CD4-positive, alpha-beta T cell (primary cell): ENCODE data around the gene MYADM. TPM values are rescaled to one million over a fixed set of nuclear protein-coding genes. Genes with fewer than 3 reads are reported as not detected.
A peak's percentile ranks its signal among the peaks of the same experiment; 100 is the strongest.
"Not testable (repeated sequence)": the region's sequence is repeated elsewhere in the genome, so short reads cannot be mapped to it uniquely, and the experiment has no call there.

Experiments used
- ATAC-seq: fragments of 200-7000 bp; cut with Tn5 transposase; one replicate; pipeline ENCODE4 v1.10.0; 2022; ENCODE audit warnings: mild to moderate bottlenecking; ENCODE audit not compliant: poor library complexity
- CTCF ChIA-PET: fragments of 350-600 bp; sonication (Branson Sonifier 250); formaldehyde crosslinking; loops from one replicate; lab custom pipeline; 2021; ENCODE audit warnings: antibody characterized with exemption, inconsistent platforms; lab: Charles Lee
- POLR2A ChIA-PET: fragments of 350-600 bp; sonication (Branson Sonifier 250); formaldehyde crosslinking; loops from one replicate; lab custom pipeline; 2021; ENCODE audit warnings: antibody characterized with exemption, inconsistent platforms; lab: Charles Lee
- DNase-seq, 14 experiments: peaks; one replicate each; pipeline ENCODE4 v3.0.0-alpha.2; 2013 to 2020; ENCODE audit warnings: mixed read lengths in 2 of 14
- H3K27ac ChIP-seq, 2 donors: one replicate each; pipeline versions ENCODE4 v1.5.1 to v1.7.0; 2013; ENCODE audit warnings: low read length in 2 of 2, low read depth in 1 of 2, mild to moderate bottlenecking in 1 of 2
- H3K27me3 ChIP-seq, 2 experiments: 1 replicate in 1 of 2; 2 replicates in 1 of 2; pipeline versions ENCODE4 v1.6.1 to v1.7.0; 2013; ENCODE audit warnings: low read length in 2 of 2, control low read depth in 1 of 2, mild to moderate bottlenecking in 1 of 2, moderate library complexity in 1 of 2; ENCODE audit not compliant: insufficient read depth in 2 of 2, control insufficient read depth in 1 of 2
- H3K36me3 ChIP-seq: one replicate; pipeline ENCODE4 v1.6.1; 2013; ENCODE audit warnings: low read length, control low read depth; ENCODE audit not compliant: insufficient read depth
- H3K4me1 ChIP-seq: one replicate; pipeline ENCODE4 v1.6.1; 2013; ENCODE audit warnings: low read length, control low read depth; ENCODE audit not compliant: insufficient read depth
- H3K4me3 ChIP-seq: one replicate; pipeline ENCODE4 v1.5.1; 2013; ENCODE audit warnings: mild to moderate bottlenecking, low read length, moderate library complexity
- H3K9me3 ChIP-seq, 2 experiments: 1 replicate in 1 of 2; 2 replicates in 1 of 2; pipeline versions ENCODE4 v1.6.1 to v1.7.0; 2013; ENCODE audit warnings: low read length in 2 of 2, mild to moderate bottlenecking in 2 of 2, control low read depth in 1 of 2, moderate library complexity in 1 of 2; ENCODE audit not compliant: control insufficient read depth in 1 of 2, insufficient read depth in 1 of 2
- H3K27ac Mint-ChIP-seq: one replicate; pipeline ENCODE4 v1.8.0; 2020; ENCODE audit warnings: mixed read lengths
- H3K27me3 Mint-ChIP-seq: one replicate; pipeline ENCODE4 v1.8.0; 2021; ENCODE audit warnings: mixed read lengths
- H3K36me3 Mint-ChIP-seq: one replicate; pipeline ENCODE4 v1.8.0; 2021; ENCODE audit warnings: low read depth, mixed read lengths
- H3K4me1 Mint-ChIP-seq: one replicate; pipeline ENCODE4 v1.8.0; 2021; ENCODE audit warnings: low read depth, mixed read lengths
- H3K4me3 Mint-ChIP-seq: one replicate; pipeline ENCODE4 v1.8.0; 2020; ENCODE audit warnings: mild to moderate bottlenecking, mixed read lengths
- H3K9me3 Mint-ChIP-seq: one replicate; pipeline ENCODE4 v1.8.0; 2020; ENCODE audit warnings: mixed read lengths
- intact Hi-C, 2 experiments: fragments of 100-400 bp; cut with DNase I in 1 of 2; cut with micrococcal nuclease in 1 of 2; formaldehyde crosslinking; loops; one replicate each; pipeline versions ENCODE4 v1.15.1 to v1.9.0; 2023 to 2025; cut with DNase I, micrococcal nuclease
- total RNA-seq, 174 experiments: library from RNA in 2 of 174; stranded (reverse) in 2 of 174; gene quantifications; one replicate each; pipeline ENCODE4 v1.2.3 and lab custom pipeline; 2021 to 2026
- TF ChIP-seq, protein P1 (sequence below): fragments of 200-600 bp; IDR thresholded peaks from one replicate; pipeline ENCODE4 v1.8.0; 2022; ENCODE audit warnings: antibody characterized with exemption, mild to moderate bottlenecking

The MYADM gene
- total RNA-seq, 2 experiments from 2014 or later: 444 to 448 TPM

GRCh38 chr19:53828531-53828930, 39.2 kb upstream of the MYADM start:
- H3K4me3 ChIP-seq: no peak overlapping the region
- Mint-ChIP-seq H3K9me3 (no peaks in the 10 kb centered on the region), H3K27ac (no peak overlapping the region), H3K4me1 (no peaks in the 10 kb centered on the region), H3K36me3 (no peaks in the 10 kb centered on the region), H3K27me3 (peaks cover 61% of the 10 kb centered on the region), H3K4me3 (no peak overlapping the region)
- POLR2A ChIA-PET: no interaction called here
- CTCF ChIA-PET: no interaction called here
- peaks cover 0 to 4% of the 10 kb centered on the region in 2 experiments for H3K9me3 ChIP-seq
- H3K36me3 ChIP-seq: no peaks in the 10 kb centered on the region
- no peak for DNase-seq
- peaks cover 7 to 9% of the 10 kb centered on the region in 2 experiments for H3K27me3 ChIP-seq
- intact Hi-C loops: no loop called here
- ATAC-seq: no peak
- no peaks in the 10 kb centered on the region for H3K4me1 ChIP-seq
- TF ChIP-seq, protein P1, sequence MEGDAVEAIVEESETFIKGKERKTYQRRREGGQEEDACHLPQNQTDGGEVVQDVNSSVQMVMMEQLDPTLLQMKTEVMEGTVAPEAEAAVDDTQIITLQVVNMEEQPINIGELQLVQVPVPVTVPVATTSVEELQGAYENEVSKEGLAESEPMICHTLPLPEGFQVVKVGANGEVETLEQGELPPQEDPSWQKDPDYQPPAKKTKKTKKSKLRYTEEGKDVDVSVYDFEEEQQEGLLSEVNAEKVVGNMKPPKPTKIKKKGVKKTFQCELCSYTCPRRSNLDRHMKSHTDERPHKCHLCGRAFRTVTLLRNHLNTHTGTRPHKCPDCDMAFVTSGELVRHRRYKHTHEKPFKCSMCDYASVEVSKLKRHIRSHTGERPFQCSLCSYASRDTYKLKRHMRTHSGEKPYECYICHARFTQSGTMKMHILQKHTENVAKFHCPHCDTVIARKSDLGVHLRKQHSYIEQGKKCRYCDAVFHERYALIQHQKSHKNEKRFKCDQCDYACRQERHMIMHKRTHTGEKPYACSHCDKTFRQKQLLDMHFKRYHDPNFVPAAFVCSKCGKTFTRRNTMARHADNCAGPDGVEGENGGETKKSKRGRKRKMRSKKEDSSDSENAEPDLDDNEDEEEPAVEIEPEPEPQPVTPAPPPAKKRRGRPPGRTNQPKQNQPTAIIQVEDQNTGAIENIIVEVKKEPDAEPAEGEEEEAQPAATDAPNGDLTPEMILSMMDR: no peak
- H3K27ac ChIP-seq: no peak overlapping the region

GRCh38 chr19:53832861-53833260, 34.8 kb upstream of the MYADM start:
- H3K27ac Mint-ChIP-seq, H3K4me1 Mint-ChIP-seq, H3K4me3 ChIP-seq, H3K9me3 ChIP-seq, H3K27ac ChIP-seq, H3K36me3 ChIP-seq, CTCF ChIA-PET, POLR2A ChIA-PET, ATAC-seq, DNase-seq, H3K4me1 ChIP-seq, H3K27me3 ChIP-seq, H3K4me3 Mint-ChIP-seq, H3K36me3 Mint-ChIP-seq, intact Hi-C loops, H3K9me3 Mint-ChIP-seq: not testable (repeated sequence)
- H3K27me3 Mint-ChIP-seq: peaks cover 48% of the 10 kb centered on the region

GRCh38 chr19:53838446-53838845, 29.2 kb upstream of the MYADM start:
- H3K27ac Mint-ChIP-seq, intact Hi-C loops: not testable (repeated sequence)

GRCh38 chr19:53840241-53840640, 27.4 kb upstream of the MYADM start:
- DNase-seq, H3K27ac Mint-ChIP-seq, H3K4me1 Mint-ChIP-seq, H3K4me1 ChIP-seq, H3K27ac ChIP-seq, H3K4me3 ChIP-seq, H3K9me3 ChIP-seq, ATAC-seq, intact Hi-C loops, H3K27me3 ChIP-seq, CTCF ChIA-PET, H3K36me3 ChIP-seq, POLR2A ChIA-PET, H3K9me3 Mint-ChIP-seq, H3K36me3 Mint-ChIP-seq, H3K4me3 Mint-ChIP-seq: not testable (repeated sequence)
- peaks cover 19% of the 10 kb centered on the region for H3K27me3 Mint-ChIP-seq

More at GRCh38 chr19:53838446-53838845, 29.2 kb upstream of the MYADM start:
- ATAC-seq, H3K4me3 ChIP-seq, H3K9me3 Mint-ChIP-seq, H3K36me3 ChIP-seq, H3K4me1 ChIP-seq, POLR2A ChIA-PET, CTCF ChIA-PET, H3K9me3 ChIP-seq, H3K4me1 Mint-ChIP-seq, H3K4me3 Mint-ChIP-seq, H3K27ac ChIP-seq, H3K36me3 Mint-ChIP-seq, H3K27me3 ChIP-seq, DNase-seq: not testable (repeated sequence)
- H3K27me3 Mint-ChIP-seq: peaks cover 24% of the 10 kb centered on the region

DNA sequence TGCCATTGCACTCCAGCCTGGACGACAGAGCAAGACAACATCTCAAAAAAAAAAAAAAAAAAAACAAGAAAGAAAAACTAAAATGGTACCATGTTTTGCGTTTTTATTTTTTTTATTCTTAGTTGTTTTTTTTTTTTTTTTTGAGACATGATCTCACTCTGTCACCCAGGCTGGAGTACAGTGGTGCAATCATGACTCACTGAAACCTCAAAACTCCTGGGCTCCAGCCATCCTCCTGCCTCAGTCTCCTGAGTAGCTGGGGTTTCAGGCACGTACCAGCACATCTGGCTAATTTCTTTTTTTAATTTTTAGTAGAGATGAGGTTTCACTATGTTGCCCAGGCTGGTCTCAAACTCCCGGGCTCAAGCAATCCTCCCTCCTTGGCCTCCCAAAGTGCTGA, 26.8 kb upstream of the MYADM start:
- H3K27me3 ChIP-seq, POLR2A ChIA-PET, H3K36me3 Mint-ChIP-seq, H3K4me3 Mint-ChIP-seq, intact Hi-C loops, H3K27ac ChIP-seq, H3K9me3 Mint-ChIP-seq, H3K4me1 Mint-ChIP-seq, H3K4me1 ChIP-seq, ATAC-seq, H3K4me3 ChIP-seq, H3K9me3 ChIP-seq, H3K36me3 ChIP-seq, H3K27ac Mint-ChIP-seq: not testable (repeated sequence)
- CTCF ChIA-PET: interaction anchor here (0.6 to 1.2 kb wide), 3 partner anchors 42 to 189 kb away, joined by 3 to 6 read pairs (median 3); no protein-coding TSS in a partner anchor
- peaks cover 19% of the 10 kb centered on the region for H3K27me3 Mint-ChIP-seq
- peak in 2 of 14 experiments; percentile 46 to 54 for DNase-seq
